Sigmoid colon (tissue), 7 donors: Measurements from ENCODE around the gene RGMB. TPM values are rescaled to one million over a fixed set of nuclear protein-coding genes. Genes with fewer than 3 reads are reported as not detected.
"Not testable (repeated sequence)": the region's sequence is repeated elsewhere in the genome, so short reads cannot be mapped to it uniquely, and the experiment has no call there.

ENCODE experiments used
- DNase-seq: peaks from one replicate; pipeline ENCODE4 v3.0.0-alpha.2; 2019
- H3K27ac ChIP-seq, 4 donors: fragments of 200-600 bp; sonication (generic); one replicate each; pipeline ENCODE4 v1.5.1; 2016 to 2019; ENCODE audit warnings: mild to moderate bottlenecking in 1 of 4
- H3K27me3 ChIP-seq, 3 donors: fragments of 200-600 bp; sonication (generic); one replicate each; pipeline ENCODE4 v1.5.1; 2019; ENCODE audit warnings: mild to moderate bottlenecking in 1 of 3
- H3K36me3 ChIP-seq, 4 donors: fragments of 200-600 bp; sonication (generic); one replicate each; pipeline ENCODE4 v1.5.1; 2016 to 2019
- H3K4me1 ChIP-seq, 4 donors: fragments of 200-600 bp; sonication (generic); one replicate each; pipeline ENCODE4 v1.5.1; 2017 to 2019
- H3K4me3 ChIP-seq, 4 donors: fragments of 200-600 bp; sonication (generic); one replicate each; pipeline ENCODE4 v1.5.1; 2017 to 2019; ENCODE audit warnings: mild to moderate bottlenecking in 2 of 4, moderate library complexity in 1 of 4
- H3K9me3 ChIP-seq, 4 donors: fragments of 200-600 bp in 3 of 4; sonication (generic) in 3 of 4; one replicate each; pipeline versions ENCODE4 v1.5.1 to v1.6.1; 2013 to 2019
- EP300 ChIP-seq, 4 donors: sonication (generic); formaldehyde crosslinking; IDR thresholded peaks; one replicate each; pipeline ENCODE4 v1.6.1; 2017; ENCODE audit warnings: antibody characterized with exemption in 4 of 4
- POLR2A ChIP-seq, 2 donors: fragments of 450-650 bp; IDR thresholded peaks; one replicate each; pipeline ENCODE4 v1.6.1; 2016; ENCODE audit warnings: antibody characterized with exemption in 2 of 2, mild to moderate bottlenecking in 2 of 2, moderate library complexity in 2 of 2
- POLR2AphosphoS5 ChIP-seq, 4 donors: sonication (generic); formaldehyde crosslinking; IDR thresholded peaks; one replicate each; pipeline ENCODE4 v1.6.1; 2017; ENCODE audit warnings: antibody characterized with exemption in 4 of 4
- WGBS, 2 donors: extraction: QIAGEN DNeasy Blood & Tissue Kit; methylation state at CpG; one replicate each; pipeline ENCODE4 v1.1.7; 2013; 5-methylcytosine and 5-hydroxymethylcytosine counted together
- intact Hi-C: fragments of 100-400 bp; cut with DNase I; formaldehyde crosslinking; loops from one replicate; pipeline ENCODE4 v1.15.1; 2023
- polyA plus RNA-seq, 3 donors: library from polyadenylated mRNA; stranded (reverse); fragments of 200-250 nt; gene quantifications; one replicate each; pipeline ENCODE4 v1.2.3, GENCODE V29; 2013
- total RNA-seq, 4 donors: library from RNA; depleted of rRNA; stranded (reverse); fragments of >200 nt; gene quantifications; one replicate each; pipeline ENCODE4 v1.1.0, GENCODE V29; 2016
- TF ChIP-seq, protein P1 (sequence below), 4 experiments: fragments of 450-650 bp in 3 of 4; fragments of 200-600 bp in 1 of 4; IDR thresholded peaks; one replicate each; pipeline ENCODE4 v1.5.1; 2016 to 2019; ENCODE audit warnings: antibody characterized with exemption in 4 of 4, mild to moderate bottlenecking in 3 of 4, moderate library complexity in 2 of 4
- donor health status: healthy with polysubstance abuse.
- donor health status: Bipolar disorder and iron deficiency.
- donor health status: healthy.

RGMB gene
- total and polyA plus RNA-seq, 7 donors = 3.7 to 32.1 (median 25.0) TPM

DNA sequence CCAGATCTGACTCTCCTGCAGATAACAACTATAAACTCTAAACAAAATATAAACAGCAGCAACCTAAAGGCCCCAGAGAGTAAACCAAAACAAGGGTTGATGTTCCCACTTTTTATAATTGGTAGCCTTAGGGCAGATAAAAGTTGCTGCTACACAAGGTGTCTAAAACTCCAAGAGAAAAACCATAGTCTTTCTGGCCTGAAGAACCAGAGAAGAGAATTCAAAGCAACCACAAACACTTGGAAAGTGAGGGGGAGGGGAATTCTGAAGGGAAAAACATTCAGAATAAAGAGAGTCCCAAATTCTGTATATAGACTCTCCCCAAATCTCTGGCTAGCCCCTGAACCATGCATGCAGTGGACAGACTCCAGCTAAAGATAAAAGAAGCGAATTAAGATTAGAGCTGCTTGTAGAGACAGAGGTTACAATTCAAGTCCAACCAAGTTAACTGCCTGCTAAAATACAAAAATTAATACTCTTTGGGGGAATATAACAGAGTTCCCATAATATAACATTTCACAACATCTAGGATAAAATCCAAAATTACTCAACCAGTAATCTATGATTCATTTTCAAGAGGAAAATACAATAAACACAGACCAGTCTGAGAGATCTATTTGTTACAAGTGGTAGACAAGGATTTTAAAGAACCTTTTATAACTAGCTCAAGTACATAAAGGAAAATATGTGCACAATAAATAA lies 37.5 kb upstream of the RGMB start:
- Histone ChIP-seq H3K27ac (no peak overlapping the region), H3K27me3 (no peaks in the 10 kb centered on the region), H3K4me1 (no peaks in the 10 kb centered on the region), H3K4me3 (no peak overlapping the region), H3K36me3 (no peaks in the 10 kb centered on the region), H3K9me3 (no peaks in the 10 kb centered on the region)
- no peak for TF ChIP-seq EP300 (IDR thresholded peaks at IDR 0.05)
- TF ChIP-seq, protein P1, sequence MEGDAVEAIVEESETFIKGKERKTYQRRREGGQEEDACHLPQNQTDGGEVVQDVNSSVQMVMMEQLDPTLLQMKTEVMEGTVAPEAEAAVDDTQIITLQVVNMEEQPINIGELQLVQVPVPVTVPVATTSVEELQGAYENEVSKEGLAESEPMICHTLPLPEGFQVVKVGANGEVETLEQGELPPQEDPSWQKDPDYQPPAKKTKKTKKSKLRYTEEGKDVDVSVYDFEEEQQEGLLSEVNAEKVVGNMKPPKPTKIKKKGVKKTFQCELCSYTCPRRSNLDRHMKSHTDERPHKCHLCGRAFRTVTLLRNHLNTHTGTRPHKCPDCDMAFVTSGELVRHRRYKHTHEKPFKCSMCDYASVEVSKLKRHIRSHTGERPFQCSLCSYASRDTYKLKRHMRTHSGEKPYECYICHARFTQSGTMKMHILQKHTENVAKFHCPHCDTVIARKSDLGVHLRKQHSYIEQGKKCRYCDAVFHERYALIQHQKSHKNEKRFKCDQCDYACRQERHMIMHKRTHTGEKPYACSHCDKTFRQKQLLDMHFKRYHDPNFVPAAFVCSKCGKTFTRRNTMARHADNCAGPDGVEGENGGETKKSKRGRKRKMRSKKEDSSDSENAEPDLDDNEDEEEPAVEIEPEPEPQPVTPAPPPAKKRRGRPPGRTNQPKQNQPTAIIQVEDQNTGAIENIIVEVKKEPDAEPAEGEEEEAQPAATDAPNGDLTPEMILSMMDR (IDR thresholded peaks at IDR 0.05) = no peak
- TF ChIP-seq POLR2A (IDR thresholded peaks at IDR 0.05) = no peak
- TF ChIP-seq POLR2AphosphoS5 (IDR thresholded peaks at IDR 0.05) = no peak
- WGBS, 2 donors = 88 to 96% methylated on average over 1 of the region's 1 CpG
- intact Hi-C loops = no loop called here
- DNase-seq = no peak

DNA sequence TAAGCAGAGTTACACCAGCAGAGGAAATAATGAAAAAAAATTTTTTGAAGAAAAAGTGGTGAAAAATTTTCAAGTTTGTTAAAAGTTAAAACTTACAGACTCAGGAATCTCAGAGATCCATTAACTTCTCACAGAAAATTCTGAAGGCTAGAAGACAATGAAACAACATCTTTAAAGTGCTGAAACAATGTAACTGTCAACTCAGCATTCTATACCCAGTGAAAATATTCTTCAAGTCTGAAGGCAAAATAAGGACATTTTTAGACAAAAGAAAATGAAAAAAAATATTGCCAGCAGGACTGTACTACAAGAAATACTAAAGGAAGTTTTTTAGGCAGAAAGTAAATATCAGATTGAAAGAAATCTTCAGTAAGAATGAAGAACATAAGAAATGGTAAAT lies 36.7 kb upstream of the RGMB start:
- H3K27ac ChIP-seq = no peak overlapping the region
- TF ChIP-seq EP300 (IDR thresholded peaks at IDR 0.05) = no peak
- TF ChIP-seq, protein P1 (IDR thresholded peaks at IDR 0.05) = no peak
- TF ChIP-seq POLR2AphosphoS5 (IDR thresholded peaks at IDR 0.05) = no peak
- no peak for TF ChIP-seq POLR2A (IDR thresholded peaks at IDR 0.05)
- no peak for DNase-seq
- intact Hi-C loops = no loop called here
- no peaks in the 10 kb centered on the region for H3K9me3 ChIP-seq
- H3K36me3 ChIP-seq = no peaks in the 10 kb centered on the region
- no peaks in the 10 kb centered on the region for H3K4me1 ChIP-seq
- H3K4me3 ChIP-seq = no peak overlapping the region
- H3K27me3 ChIP-seq = no peaks in the 10 kb centered on the region

- not testable (repeated sequence) for DNase-seq
These were observed 36.0 kb upstream of the RGMB start for GRCh38 chr5:98737441-98737840.

DNA sequence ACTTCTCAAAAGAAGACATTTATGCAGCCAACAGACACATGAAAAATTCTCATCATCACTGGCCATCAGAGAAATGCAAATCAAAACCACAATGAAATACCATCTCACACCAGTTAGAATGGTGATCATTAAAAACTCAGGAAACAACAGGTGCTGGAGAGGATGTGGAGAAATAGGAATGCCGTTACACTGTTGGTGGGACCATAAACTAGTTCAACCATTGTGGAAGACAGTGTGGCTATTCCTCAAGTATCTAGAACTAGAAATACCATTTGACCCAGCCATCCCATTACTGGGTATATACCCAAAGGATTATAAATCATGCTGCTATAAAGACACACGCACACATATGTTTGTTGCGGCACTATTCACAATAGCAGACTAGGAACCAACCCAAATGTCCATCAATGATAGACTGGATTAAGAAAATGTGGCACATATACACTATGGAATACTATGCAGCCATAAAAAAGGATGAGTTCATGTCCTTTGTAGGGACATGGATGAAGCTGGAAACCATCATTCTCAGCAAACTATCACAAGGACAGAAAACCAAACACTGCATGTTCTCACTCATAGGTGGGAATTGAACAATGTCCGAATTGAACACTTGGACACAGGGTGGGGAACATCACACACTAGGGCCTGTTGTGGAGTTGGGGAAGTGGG lies 34.8 kb upstream of the RGMB start:
- intact Hi-C loops, H3K9me3 ChIP-seq: not testable (repeated sequence)
- WGBS, 2 donors = 95 to 96% methylated on average over 4 of the region's 4 CpGs

More at GRCh38 chr5:98737441-98737840, 36.0 kb upstream of the RGMB start:
- WGBS, 2 donors = 92 to 93% methylated on average over 9 of the region's 9 CpGs
- H3K27me3 ChIP-seq, H3K9me3 ChIP-seq, H3K27ac ChIP-seq, intact Hi-C loops, H3K36me3 ChIP-seq, H3K4me1 ChIP-seq, H3K4me3 ChIP-seq: not testable (repeated sequence)

GRCh38 chr5:98741926-98742325 lies 31.5 kb upstream of the RGMB start:
- no peak for DNase-seq
- H3K4me1 ChIP-seq = no peaks in the 10 kb centered on the region
- TF ChIP-seq POLR2A (IDR thresholded peaks at IDR 0.05) (no peak), EP300 (IDR thresholded peaks at IDR 0.05) (no peak), POLR2AphosphoS5 (IDR thresholded peaks at IDR 0.05) (no peak)
- TF ChIP-seq, protein P1 (IDR thresholded peaks at IDR 0.05) = no peak
- H3K27ac ChIP-seq = no peak overlapping the region
- no peaks in the 10 kb centered on the region for H3K27me3 ChIP-seq
- peaks cover 0 to 4% (median 0%) of the 10 kb centered on the region in 4 donors for H3K9me3 ChIP-seq
- WGBS, 2 donors = 93 to 97% methylated on average over 1 of the region's 1 CpG
- no peaks in the 10 kb centered on the region for H3K36me3 ChIP-seq
- intact Hi-C loops = no loop called here
- H3K4me3 ChIP-seq = no peak overlapping the region

More for the DNA sequence above, 34.8 kb upstream of the RGMB start:
- not testable (repeated sequence) for H3K27ac ChIP-seq, DNase-seq, H3K27me3 ChIP-seq, H3K4me3 ChIP-seq, H3K36me3 ChIP-seq, H3K4me1 ChIP-seq
